Liver (tissue), 9 donors: ENCODE data around the gene ZCCHC8. TPM values are rescaled to one million over a fixed set of nuclear protein-coding genes. Genes with fewer than 3 reads are reported as not detected.
A peak's percentile ranks its signal among the peaks of the same experiment; 100 is the strongest.

Experiments
- DNase-seq: peaks from one replicate; pipeline ENCODE4 v3.0.0-alpha.2; 2017; ENCODE audit warnings: low spot score
- H3K27ac ChIP-seq, 2 donors: one replicate each; pipeline ENCODE4 v1.7.0; 2013; ENCODE audit warnings: inconsistent platforms in 2 of 2, low read length in 2 of 2, control low read depth in 1 of 2, low read depth in 1 of 2, mild to moderate bottlenecking in 1 of 2
- H3K27me3 ChIP-seq, 4 donors: one replicate each; pipeline versions ENCODE4 v1.6.1 to v1.7.0; 2013; ENCODE audit warnings: low read length in 3 of 4, inconsistent platforms in 1 of 4, mild to moderate bottlenecking in 1 of 4, moderate library complexity in 1 of 4; ENCODE audit not compliant: control insufficient read depth in 4 of 4, insufficient read depth in 4 of 4
- H3K36me3 ChIP-seq, 4 donors: one replicate each; pipeline versions ENCODE4 v1.6.1 to v1.7.0; 2013; ENCODE audit warnings: low read length in 3 of 4, mild to moderate bottlenecking in 3 of 4, low read depth in 1 of 4, moderate library complexity in 1 of 4; ENCODE audit not compliant: control insufficient read depth in 4 of 4, insufficient read depth in 3 of 4
- H3K4me1 ChIP-seq, 4 donors: one replicate each; pipeline versions ENCODE4 v1.6.1 to v1.7.0; 2013; ENCODE audit warnings: low read length in 3 of 4, mild to moderate bottlenecking in 3 of 4, moderate library complexity in 1 of 4; ENCODE audit not compliant: control insufficient read depth in 4 of 4, insufficient read depth in 4 of 4
- H3K4me3 ChIP-seq, 3 donors: one replicate each; pipeline versions ENCODE4 v1.6.1 to v1.7.0; 2013; ENCODE audit warnings: low read length in 3 of 3, control low read depth in 1 of 3, low read depth in 1 of 3, mild to moderate bottlenecking in 1 of 3
- H3K9ac ChIP-seq, 2 donors: one replicate each; pipeline ENCODE4 v1.7.0; 2013; ENCODE audit warnings: low read length in 2 of 2, mild to moderate bottlenecking in 2 of 2, moderate library complexity in 2 of 2, control low read depth in 1 of 2, low read depth in 1 of 2
- H3K9me3 ChIP-seq, 4 donors: one replicate each; pipeline versions ENCODE4 v1.6.1 to v1.7.0; 2013; ENCODE audit warnings: low read length in 3 of 4; ENCODE audit not compliant: control insufficient read depth in 4 of 4
- ATF3 ChIP-seq: IDR thresholded peaks from 2 replicates; pipeline ENCODE4 v1.6.1; 2016; ENCODE audit warnings: antibody characterized with exemption
- CTCF ChIP-seq: fragments of 150-350 bp; IDR thresholded peaks from 2 replicates; pipeline ENCODE4 v1.5.1; 2017; ENCODE audit warnings: improper control_type of control experiment, low read depth, low read length; ENCODE audit not compliant: missing input control
- EGR1 ChIP-seq, 2 donors: IDR thresholded peaks; 2 replicates each; pipeline ENCODE4 v1.6.1; 2016 to 2018; ENCODE audit warnings: antibody characterized with exemption in 2 of 2, low read depth in 2 of 2
- FOXA1 ChIP-seq: IDR thresholded peaks from 2 replicates; pipeline ENCODE4 v1.6.1; 2016; ENCODE audit warnings: antibody characterized with exemption
- FOXA2 ChIP-seq: IDR thresholded peaks from 2 replicates; pipeline ENCODE4 v1.6.1; 2016; ENCODE audit warnings: antibody characterized with exemption
- GABPA ChIP-seq, 2 donors: IDR thresholded peaks in 1 of 2; conservative IDR thresholded peaks in 1 of 2; 2 replicates each; pipeline ENCODE4 v1.6.1; 2016; ENCODE audit warnings: antibody characterized with exemption in 2 of 2, mild to moderate bottlenecking in 1 of 2, moderate library complexity in 1 of 2
- HNF4A ChIP-seq, 2 donors: conservative IDR thresholded peaks; 2 replicates each; pipeline ENCODE4 v1.6.1; 2016; ENCODE audit warnings: antibody characterized with exemption in 2 of 2, mild to moderate bottlenecking in 2 of 2
- HNF4G ChIP-seq: IDR thresholded peaks from 2 replicates; pipeline ENCODE4 v1.6.1; 2016; ENCODE audit warnings: antibody characterized with exemption
- JUND ChIP-seq, 2 donors: IDR thresholded peaks; 2 replicates each; pipeline ENCODE4 v1.6.1; 2016; ENCODE audit warnings: antibody characterized with exemption in 2 of 2
- MAX ChIP-seq: IDR thresholded peaks from 2 replicates; pipeline ENCODE4 v1.6.1; 2016; ENCODE audit warnings: antibody characterized with exemption
- NR2F2 ChIP-seq: IDR thresholded peaks from 2 replicates; pipeline ENCODE4 v1.6.1; 2016; ENCODE audit warnings: antibody characterized with exemption
- RAD21 ChIP-seq, 2 donors: IDR thresholded peaks; 2 replicates each; pipeline ENCODE4 v1.6.1; 2016; ENCODE audit warnings: antibody characterized with exemption in 2 of 2, mild to moderate bottlenecking in 2 of 2
- REST ChIP-seq: IDR thresholded peaks from 2 replicates; pipeline ENCODE4 v1.6.1; 2016; ENCODE audit warnings: antibody characterized with exemption, mild to moderate bottlenecking
- RXRA ChIP-seq, 2 donors: IDR thresholded peaks; 2 replicates each; pipeline ENCODE4 v1.6.1; 2017 to 2018; ENCODE audit warnings: antibody characterized with exemption in 2 of 2, mild to moderate bottlenecking in 1 of 2
- SP1 ChIP-seq: IDR thresholded peaks from 2 replicates; pipeline ENCODE4 v1.6.1; 2018; ENCODE audit warnings: antibody characterized with exemption, mild to moderate bottlenecking
- TAF1 ChIP-seq: conservative IDR thresholded peaks from 2 replicates; pipeline ENCODE4 v1.6.1; 2016; ENCODE audit warnings: antibody characterized with exemption, mild to moderate bottlenecking
- YY1 ChIP-seq: IDR thresholded peaks from 2 replicates; pipeline ENCODE4 v1.6.1; 2016; ENCODE audit warnings: antibody characterized with exemption, mild to moderate bottlenecking
- ZBTB33 ChIP-seq: IDR thresholded peaks from 2 replicates; pipeline ENCODE4 v1.6.1; 2016; ENCODE audit warnings: antibody characterized with exemption
- WGBS: extraction: QIAGEN DNeasy Blood & Tissue Kit; methylation state at CpG from one replicate; pipeline ENCODE4 v1.1.7; 2013; 5-methylcytosine and 5-hydroxymethylcytosine counted together
- polyA plus RNA-seq, 2 donors: library from polyadenylated mRNA; stranded (reverse) in 1 of 2; unstranded in 1 of 2; fragments of 200-250 nt in 1 of 2; fragments of >200 nt in 1 of 2; fragmentation: Nextera tagmentation in 1 of 2; extraction: Ambion mirVana in 1 of 2; gene quantifications; one replicate each; pipeline versions ENCODE4 v1.2.1 to v1.2.3, GENCODE V29; 2013 to 2015
- total RNA-seq, 2 donors: library from RNA; depleted of rRNA; stranded (reverse); fragments of >200 nt; gene quantifications; one replicate each; pipeline ENCODE4 v1.2.3, GENCODE V29; 2014
- donor health status: healthy.
- donor health status: healthy.
- donor health status: healthy.
- donor health status: healthy.
- donor health status: healthy.

The ZCCHC8 gene
- total RNA-seq, result 10 to 100 TPM; 18.7 to 20.5 TPM
- 1 to 10 TPM; 5.2 to 7.2 TPM for polyA plus RNA-seq

GRCh38 chr12:122500685-122501488 lies at the start of gene ZCCHC8:
Gene ZCCHC8, minus strand, starts transcription at chr12:122500932. Its CDS starts 92 bp downstream, at chr12:122500840.
- H3K9ac ChIP-seq, result peak within 1 kb of the TSS; percentile 51 to 90
- DNase-seq, result peak; percentile 97
- peak in 1 of 2 donors; percentile 45 for TF ChIP-seq JUND (IDR thresholded peaks at IDR 0.05)
- TF ChIP-seq CTCF, result no peak
- peak; percentile 18 for TF ChIP-seq NR2F2
- TF ChIP-seq HNF4A (conservative IDR thresholded peaks at IDR 0.05), result peak in 1 of 2 donors; percentile 31
- TF ChIP-seq MAX, result peak; percentile 91
- TF ChIP-seq RXRA (IDR thresholded peaks at IDR 0.05), result peak; percentile 56 to 62
- peak; percentile 12 for TF ChIP-seq HNF4G
- peak; percentile 85 for TF ChIP-seq ZBTB33
- no peak for TF ChIP-seq EGR1 (IDR thresholded peaks at IDR 0.05; ENCODE audit: low read depth in 2 of 2)
- TF ChIP-seq FOXA1, result no peak
- peak; percentile 83 for TF ChIP-seq REST
- TF ChIP-seq RAD21 (IDR thresholded peaks at IDR 0.05), result peak in 1 of 2 donors; percentile 36
- peak; percentile 95 for TF ChIP-seq TAF1
- peak; percentile 98 for TF ChIP-seq YY1
- peak; percentile 46 for TF ChIP-seq ATF3
- TF ChIP-seq SP1, result peak; percentile 71
- no peak for TF ChIP-seq FOXA2
- TF ChIP-seq GABPA (IDR thresholded peaks at IDR 0.05 in 1 of 2, conservative IDR thresholded peaks at IDR 0.05 in 1 of 2), result peak in 1 of 2 donors; percentile 83
- H3K27me3 ChIP-seq, result no peaks in the 10 kb centered on the region
- 5% methylated on average over 52 of the region's 52 CpGs for WGBS
- peak within 1 kb of the TSS; percentile 94 to 98 for H3K27ac ChIP-seq
- H3K4me3 ChIP-seq, result peak within 1 kb of the TSS; percentile 63 to 83 (median 82)
- peaks cover 6 to 20% (median 14%) of the 10 kb centered on the region in 4 donors for H3K4me1 ChIP-seq
- H3K36me3 ChIP-seq, result peaks cover 9 to 30% (median 21%) of the 10 kb centered on the region in 4 donors
- no peaks in the 10 kb centered on the region for H3K9me3 ChIP-seq
